ENCODE measurements around the gene ALDH4A1. TPM values are rescaled to one million over a fixed set of nuclear protein-coding genes. Genes with fewer than 3 reads are reported as not detected.

The ALDH4A1 gene
- total RNA-seq, 1 donor from 2014 or later: 13.8 TPM

GRCh38 chr1:18885311-18886002, 16.9 kb downstream of the ALDH4A1 start:
- H3K36me3 Mint-ChIP-seq (ENCODE audit: low read depth, unreplicated experiment): peaks cover 21% of the 10 kb centered on the region
- Histone ChIP-seq H4K20me1 (ENCODE audit: insufficient read depth, low read length) (peaks cover 3% of the 10 kb centered on the region), H3K4me3 (ENCODE audit: insufficient read depth, low read depth, low read length) (no peak overlapping the region), H3K4me2 (ENCODE audit: low read length) (peak overlapping the region; percentile 15), H3K27me3 (ENCODE audit: insufficient read depth, low read length) (no peaks in the 10 kb centered on the region), H3K27ac (ENCODE audit: low read depth, low read length) (no peak overlapping the region), H3K36me3 (ENCODE audit: insufficient read depth, low read length) (no peaks in the 10 kb centered on the region), H2AFZ (ENCODE audit: low read depth, low read length) (no peak overlapping the region), H3K9ac (ENCODE audit: low read length) (no peak overlapping the region), H3K4me1 (ENCODE audit: insufficient read depth, low read length) (peaks cover 9% of the 10 kb centered on the region), H3K9me3 (ENCODE audit: insufficient read depth, low read depth, low read length) (no peaks in the 10 kb centered on the region), H3K79me2 (ENCODE audit: insufficient read depth, low read length) (no peaks in the 10 kb centered on the region)
- TF ChIP-seq EZH2 (IDR thresholded peaks at IDR 0.05; ENCODE audit: insufficient read depth, low read length): no peak
- TF ChIP-seq CTCF (IDR thresholded peaks at IDR 0.05; ENCODE audit: insufficient read depth, low read depth, low read length): no peak
- H3K4me3 Mint-ChIP-seq (ENCODE audit: unreplicated experiment): no peak overlapping the region
- DNase-seq (ENCODE audit: low read depth) (no peak), FAIRE-seq (no peak)
- H3K4me1 Mint-ChIP-seq (ENCODE audit: low read depth, unreplicated experiment): peaks cover 11% of the 10 kb centered on the region
- H3K9me3 Mint-ChIP-seq (ENCODE audit: unreplicated experiment): peaks cover 2% of the 10 kb centered on the region
- peaks cover 9% of the 10 kb centered on the region for H3K27me3 Mint-ChIP-seq (ENCODE audit: low read depth, unreplicated experiment)
- peak overlapping the region; percentile 35 for H3K27ac Mint-ChIP-seq (ENCODE audit: unreplicated experiment)

GRCh38 chr1:18884727-18885126, 17.6 kb downstream of the ALDH4A1 start:
- Histone ChIP-seq H3K4me2 (ENCODE audit: low read length) (no peak overlapping the region), H4K20me1 (ENCODE audit: insufficient read depth, low read length) (peaks cover 3% of the 10 kb centered on the region), H3K79me2 (ENCODE audit: insufficient read depth, low read length) (no peaks in the 10 kb centered on the region), H3K27me3 (ENCODE audit: insufficient read depth, low read length) (no peaks in the 10 kb centered on the region), H3K4me3 (ENCODE audit: insufficient read depth, low read depth, low read length) (no peak overlapping the region), H3K9ac (ENCODE audit: low read length) (no peak overlapping the region), H3K27ac (ENCODE audit: low read depth, low read length) (no peak overlapping the region), H3K4me1 (ENCODE audit: insufficient read depth, low read length) (peaks cover 9% of the 10 kb centered on the region), H2AFZ (ENCODE audit: low read depth, low read length) (no peak overlapping the region), H3K36me3 (ENCODE audit: insufficient read depth, low read length) (no peaks in the 10 kb centered on the region), H3K9me3 (ENCODE audit: insufficient read depth, low read depth, low read length) (no peaks in the 10 kb centered on the region)
- H3K9me3 Mint-ChIP-seq (ENCODE audit: unreplicated experiment): peaks cover 2% of the 10 kb centered on the region
- H3K4me1 Mint-ChIP-seq (ENCODE audit: low read depth, unreplicated experiment): peaks cover 11% of the 10 kb centered on the region
- DNase-seq (ENCODE audit: low read depth) (no peak), FAIRE-seq (no peak)
- peaks cover 9% of the 10 kb centered on the region for H3K27me3 Mint-ChIP-seq (ENCODE audit: low read depth, unreplicated experiment)
- H3K27ac Mint-ChIP-seq (ENCODE audit: unreplicated experiment): peak overlapping the region; percentile 41
- H3K4me3 Mint-ChIP-seq (ENCODE audit: unreplicated experiment): no peak overlapping the region
- H3K36me3 Mint-ChIP-seq (ENCODE audit: low read depth, unreplicated experiment): peaks cover 21% of the 10 kb centered on the region
- TF ChIP-seq CTCF (IDR thresholded peaks at IDR 0.05; ENCODE audit: insufficient read depth, low read depth, low read length) (no peak), EZH2 (IDR thresholded peaks at IDR 0.05; ENCODE audit: insufficient read depth, low read length) (no peak)

- Histone ChIP-seq H3K4me3 (ENCODE audit: insufficient read depth, low read depth, low read length) (no peak overlapping the region), H3K27ac (ENCODE audit: low read depth, low read length) (no peak overlapping the region), H3K9ac (ENCODE audit: low read length) (no peak overlapping the region), H3K79me2 (ENCODE audit: insufficient read depth, low read length) (no peaks in the 10 kb centered on the region), H3K4me2 (ENCODE audit: low read length) (no peak overlapping the region), H4K20me1 (ENCODE audit: insufficient read depth, low read length) (peaks cover 3% of the 10 kb centered on the region), H3K27me3 (ENCODE audit: insufficient read depth, low read length) (no peaks in the 10 kb centered on the region), H3K4me1 (ENCODE audit: insufficient read depth, low read length) (peaks cover 9% of the 10 kb centered on the region), H2AFZ (ENCODE audit: low read depth, low read length) (no peak overlapping the region), H3K9me3 (ENCODE audit: insufficient read depth, low read depth, low read length) (no peaks in the 10 kb centered on the region), H3K36me3 (ENCODE audit: insufficient read depth, low read length) (no peaks in the 10 kb centered on the region)
- Mint-ChIP-seq H3K27me3 (ENCODE audit: low read depth, unreplicated experiment) (peaks cover 9% of the 10 kb centered on the region), H3K9me3 (ENCODE audit: unreplicated experiment) (peaks cover 2% of the 10 kb centered on the region), H3K36me3 (ENCODE audit: low read depth, unreplicated experiment) (peaks cover 21% of the 10 kb centered on the region), H3K4me3 (ENCODE audit: unreplicated experiment) (no peak overlapping the region), H3K4me1 (ENCODE audit: low read depth, unreplicated experiment) (peaks cover 11% of the 10 kb centered on the region), H3K27ac (ENCODE audit: unreplicated experiment) (peak overlapping the region; percentile 41)
- TF ChIP-seq EZH2 (IDR thresholded peaks at IDR 0.05; ENCODE audit: insufficient read depth, low read length) (no peak), CTCF (IDR thresholded peaks at IDR 0.05; ENCODE audit: insufficient read depth, low read depth, low read length) (no peak)
- DNase-seq (ENCODE audit: low read depth) (no peak), FAIRE-seq (no peak)
Observed at GRCh38 chr1:18884419-18884717, 18.0 kb downstream of the ALDH4A1 start.

Measured in astrocyte (in vitro differentiated cells and primary cell).